Left lung (tissue), 10 donors: Measurements from ENCODE around the gene ZC3H15. TPM values are rescaled to one million over a fixed set of nuclear protein-coding genes. Genes with fewer than 3 reads are reported as not detected.
A peak's percentile ranks its signal among the peaks of the same experiment; 100 is the strongest.

Experiments used
- ATAC-seq: fragments of 200-7000 bp; cut with Tn5 transposase; one replicate; pipeline ENCODE4 v1.9.1; 2020; ENCODE audit warnings: moderate library complexity
- DNase-seq, 4 donors: peaks; one replicate each; pipeline ENCODE4 v3.0.0-alpha.2; 2013 to 2020
- H3K27ac ChIP-seq, 2 donors: fragments of 200-600 bp; sonication (generic) in 1 of 2; one replicate each; pipeline versions ENCODE4 v1.5.0 to v1.8.0; 2020 to 2021
- H3K27me3 ChIP-seq, 2 donors: fragments of 200-600 bp; sonication (generic) in 1 of 2; one replicate each; pipeline versions ENCODE4 v1.5.0 to v1.8.0; 2020 to 2021
- H3K36me3 ChIP-seq, 2 donors: fragments of 200-600 bp; sonication (generic) in 1 of 2; one replicate each; pipeline versions ENCODE4 v1.5.0 to v1.8.0; 2020 to 2021
- H3K4me1 ChIP-seq, 2 donors: fragments of 200-600 bp; one replicate each; pipeline ENCODE4 v1.8.0; 2021
- H3K4me3 ChIP-seq, 2 donors: fragments of 200-600 bp; sonication (generic) in 1 of 2; one replicate each; pipeline versions ENCODE4 v1.5.0 to v1.8.0; 2020 to 2021; ENCODE audit warnings: mild to moderate bottlenecking in 1 of 2
- H3K9me3 ChIP-seq, 2 donors: fragments of 200-600 bp; sonication (generic) in 1 of 2; one replicate each; pipeline versions ENCODE4 v1.5.0 to v1.8.0; 2020 to 2021
- CTCF ChIP-seq, 2 donors: fragments of 200-600 bp; sonication (generic) in 1 of 2; IDR thresholded peaks; one replicate each; pipeline versions ENCODE4 v1.5.0 to v1.8.0; 2021; ENCODE audit warnings: antibody characterized with exemption in 2 of 2
- intact Hi-C, 2 donors: fragments of 100-400 bp; cut with DNase I; formaldehyde crosslinking; loops; one replicate each; pipeline versions ENCODE4 v1.11.2 to v1.14.2; 2022
- polyA plus RNA-seq, 6 donors: library from polyadenylated mRNA; unstranded; fragments of 120-200 nt; gene quantifications; one replicate each; pipeline ENCODE4 v1.2.1, GENCODE V29; 2013; ENCODE audit not compliant: insufficient read length in 6 of 6
- total RNA-seq, 2 donors: library from RNA; stranded (reverse); fragmentation: NEBNext Ultra II Directional; extraction: Animal tissue kit (Norgen Biotek cat#: 25700); gene quantifications; one replicate each; pipeline ENCODE4 v1.2.1, GENCODE V29; 2021
- donor health status: DM: no; HTN: yes; CAD: no.
- donor health status: DM: no; HTN: no; CAD: no.

The ZC3H15 gene
- total and polyA plus RNA-seq, 8 donors, result 43.4 to 130 (median 97.6) TPM

DNA sequence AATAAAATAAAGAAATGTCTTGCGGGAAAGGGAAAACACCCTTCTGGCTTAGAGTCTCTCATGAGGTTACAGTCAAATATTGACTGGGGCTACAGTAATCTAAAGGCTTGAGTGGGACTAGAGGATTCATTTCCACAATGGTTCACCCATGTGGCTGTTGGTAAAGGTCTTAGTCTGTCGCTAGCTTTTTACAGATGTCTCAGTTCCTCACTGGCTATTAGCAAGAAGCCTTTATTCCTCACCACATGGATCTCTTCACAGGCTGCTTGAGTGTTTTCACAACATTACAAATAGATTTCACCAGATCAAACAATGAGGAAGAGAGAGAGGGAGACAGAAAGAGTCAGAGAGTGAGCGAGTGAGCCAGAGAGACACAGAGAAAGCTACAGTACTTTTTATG, 8.3 kb upstream of the ZC3H15 start:
- Histone ChIP-seq H3K36me3 (no peaks in the 10 kb centered on the region), H3K27ac (no peak overlapping the region), H3K4me1 (no peaks in the 10 kb centered on the region), H3K4me3 (no peak overlapping the region), H3K9me3 (no peaks in the 10 kb centered on the region), H3K27me3 (no peaks in the 10 kb centered on the region)
- intact Hi-C loops, result no loop called here
- TF ChIP-seq CTCF (IDR thresholded peaks at IDR 0.05), result no peak
- DNase-seq (no peak), ATAC-seq (no peak)

DNA sequence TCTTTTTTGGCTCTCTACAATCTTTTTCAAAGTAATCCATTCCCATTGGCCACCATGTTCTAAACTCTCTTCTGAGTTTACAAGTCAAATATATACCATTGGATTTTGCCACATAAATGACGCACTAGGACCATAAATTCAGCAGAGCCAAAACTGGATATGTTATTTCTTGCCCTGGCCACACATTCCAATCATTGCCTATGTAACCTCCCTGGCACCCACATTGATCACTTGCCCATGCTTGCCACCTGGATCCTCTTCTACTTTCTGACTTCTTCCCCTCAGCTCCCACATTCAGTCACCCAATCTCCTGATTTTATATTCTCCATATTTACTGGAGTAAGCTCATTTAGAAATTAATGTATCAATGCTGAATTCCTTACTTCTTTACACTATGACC, 5.1 kb upstream of the ZC3H15 start:
- Histone ChIP-seq H3K27ac (no peak overlapping the region), H3K4me3 (no peak overlapping the region), H3K9me3 (no peaks in the 10 kb centered on the region), H3K4me1 (peaks cover 0 to 12% of the 10 kb centered on the region in 2 donors), H3K36me3 (no peaks in the 10 kb centered on the region), H3K27me3 (no peaks in the 10 kb centered on the region)
- intact Hi-C loops, result no loop called here
- no peak for DNase-seq
- no peak for ATAC-seq
- no peak for TF ChIP-seq CTCF (IDR thresholded peaks at IDR 0.05)

- no peaks in the 10 kb centered on the region for H3K36me3 ChIP-seq
- H3K4me1 ChIP-seq, result peaks cover 7 to 35% of the 10 kb centered on the region in 2 donors
- no peak overlapping the region for H3K27ac ChIP-seq
- DNase-seq (peak in 1 of 4 donors; percentile 43), ATAC-seq (no peak)
- intact Hi-C loops, result no loop called here
- H3K9me3 ChIP-seq, result no peaks in the 10 kb centered on the region
- H3K4me3 ChIP-seq, result no peak overlapping the region
- no peaks in the 10 kb centered on the region for H3K27me3 ChIP-seq
- no peak for TF ChIP-seq CTCF (IDR thresholded peaks at IDR 0.05)
These were observed 1.9 kb upstream of the ZC3H15 start for GRCh38 chr2:186484062-186484735.

DNA sequence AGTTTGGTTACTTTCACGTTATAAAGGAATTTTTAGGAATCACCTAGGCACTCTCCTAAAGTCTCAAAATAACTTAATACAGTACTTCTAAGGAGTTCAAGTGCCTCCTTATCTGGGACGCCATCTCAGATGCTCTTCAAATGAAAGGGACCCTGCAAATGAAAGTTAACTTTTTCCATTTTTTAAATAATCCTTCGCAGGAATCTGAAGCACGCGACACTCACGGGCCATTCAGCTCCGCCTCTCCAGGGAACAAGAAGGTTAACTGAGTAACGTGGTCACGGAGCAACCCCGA, 537 bp upstream of the ZC3H15 start:
- no peaks in the 10 kb centered on the region for H3K9me3 ChIP-seq
- intact Hi-C loops, result no loop called here
- ATAC-seq (no peak), DNase-seq (no peak)
- H3K4me1 ChIP-seq, result peaks cover 7 to 48% of the 10 kb centered on the region in 2 donors
- H3K27ac ChIP-seq, result peak overlapping the region; percentile 93 to 94
- H3K4me3 ChIP-seq, result peak overlapping the region; percentile 64 to 91
- TF ChIP-seq CTCF (IDR thresholded peaks at IDR 0.05), result no peak
- H3K27me3 ChIP-seq, result no peaks in the 10 kb centered on the region
- H3K36me3 ChIP-seq, result no peaks in the 10 kb centered on the region

- intact Hi-C loops, result no loop called here
- Histone ChIP-seq H3K9me3 (no peaks in the 10 kb centered on the region), H3K27me3 (no peaks in the 10 kb centered on the region), H3K4me1 (peaks cover 12 to 60% of the 10 kb centered on the region in 2 donors), H3K4me3 (peak overlapping the region; percentile 64 to 91), H3K36me3 (no peaks in the 10 kb centered on the region), H3K27ac (peak overlapping the region; percentile 93 to 94)
- DNase-seq, result peak in 1 of 4 donors; percentile 20
- no peak for ATAC-seq
- TF ChIP-seq CTCF (IDR thresholded peaks at IDR 0.05), result no peak
These were observed 889 bp downstream of the ZC3H15 start for GRCh38 chr2:186486651-186487647.
